Measurements from ENCODE around the gene TATDN2. TPM values are rescaled to one million over a fixed set of nuclear protein-coding genes. Genes with fewer than 3 reads are reported as not detected.

TATDN2 gene
- polyA plus RNA-seq, 6 donors from 2014 or later = 5.5 to 12.4 (median 9.7) TPM

GRCh38 chr3:10244009-10244408 lies 4.2 kb upstream of the TATDN2 start:
- Mint-ChIP-seq H3K4me1 (peaks cover 10 to 21% (median 20%) of the 10 kb centered on the region in 3 donors), H3K4me3 (no peak overlapping the region), H3K27ac (no peak overlapping the region), H3K27me3 (no peaks in the 10 kb centered on the region), H3K36me3 (peaks cover 22 to 26% of the 10 kb centered on the region in 2 donors), H3K9me3 (peaks cover 0 to 20% (median 8%) of the 10 kb centered on the region in 7 donors)
- DNase-seq (no peak), ATAC-seq (ENCODE audit: low read depth in 2 of 2) (no peak)

- DNase-seq (no peak), ATAC-seq (ENCODE audit: low read depth in 2 of 2) (no peak)
- Mint-ChIP-seq H3K9me3 (peaks cover 0 to 20% (median 8%) of the 10 kb centered on the region in 7 donors), H3K36me3 (peaks cover 17 to 23% of the 10 kb centered on the region in 2 donors), H3K4me1 (peaks cover 19 to 33% (median 32%) of the 10 kb centered on the region in 3 donors), H3K27me3 (no peaks in the 10 kb centered on the region), H3K4me3 (peak overlapping the region in 1 of 8 donors; percentile 30), H3K27ac (no peak overlapping the region)
These were observed 3.1 kb upstream of the TATDN2 start for GRCh38 chr3:10245081-10245712.

GRCh38 chr3:10247679-10248183 lies 528 bp upstream of the TATDN2 start:
- Mint-ChIP-seq H3K4me1 (peaks cover 31 to 44% (median 40%) of the 10 kb centered on the region in 3 donors), H3K27ac (peak overlapping the region; percentile 95 to 99 (median 96)), H3K36me3 (peaks cover 24 to 25% of the 10 kb centered on the region in 2 donors), H3K4me3 (peak overlapping the region; percentile 83 to 98 (median 94)), H3K27me3 (no peaks in the 10 kb centered on the region), H3K9me3 (peaks cover 0 to 20% (median 8%) of the 10 kb centered on the region in 7 donors)
- DNase-seq (no peak), ATAC-seq (ENCODE audit: low read depth in 2 of 2) (no peak)

GRCh38 chr3:10248984-10249748 lies 907 bp downstream of the TATDN2 start:
- no peaks in the 10 kb centered on the region for H3K27me3 Mint-ChIP-seq
- H3K36me3 Mint-ChIP-seq = peaks cover 20% of the 10 kb centered on the region in 2 donors
- DNase-seq = peak; percentile 23
- H3K27ac Mint-ChIP-seq = peak overlapping the region; percentile 74 to 95 (median 90)
- no peak for ATAC-seq (ENCODE audit: low read depth in 2 of 2)
- H3K4me1 Mint-ChIP-seq = peaks cover 35 to 56% (median 53%) of the 10 kb centered on the region in 3 donors
- H3K9me3 Mint-ChIP-seq = peaks cover 0 to 20% (median 8%) of the 10 kb centered on the region in 7 donors
- peak overlapping the region; percentile 92 to 98 (median 96) for H3K4me3 Mint-ChIP-seq

GRCh38 chr3:10249833-10250232 lies 1.6 kb downstream of the TATDN2 start:
- Mint-ChIP-seq H3K36me3 (peaks cover 13% of the 10 kb centered on the region in 2 donors), H3K27ac (peak overlapping the region in 3 of 6 donors; percentile 22 to 95 (median 91)), H3K4me3 (peak overlapping the region; percentile 92 to 98 (median 96)), H3K27me3 (no peaks in the 10 kb centered on the region), H3K9me3 (peaks cover 0 to 14% (median 8%) of the 10 kb centered on the region in 7 donors), H3K4me1 (peaks cover 42 to 63% (median 60%) of the 10 kb centered on the region in 3 donors)
- DNase-seq = no peak
- ATAC-seq (ENCODE audit: low read depth in 2 of 2) = no peak

- Mint-ChIP-seq H3K9me3 (peaks cover 0 to 5% (median 2%) of the 10 kb centered on the region in 7 donors), H3K4me1 (peaks cover 50 to 73% (median 66%) of the 10 kb centered on the region in 3 donors), H3K4me3 (peak overlapping the region in 5 of 8 donors; percentile 0 to 96 (median 95)), H3K27me3 (no peaks in the 10 kb centered on the region), H3K27ac (peak overlapping the region in 3 of 6 donors; percentile 10 to 87 (median 16)), H3K36me3 (peaks cover 7 to 8% of the 10 kb centered on the region in 2 donors)
- ATAC-seq (ENCODE audit: low read depth in 2 of 2) = no peak
- no peak for DNase-seq
These were observed 2.7 kb downstream of the TATDN2 start for GRCh38 chr3:10251006-10251405.

- H3K36me3 Mint-ChIP-seq = peaks cover 7 to 16% of the 10 kb centered on the region in 2 donors
- no peaks in the 10 kb centered on the region for H3K27me3 Mint-ChIP-seq
- no peaks in the 10 kb centered on the region for H3K9me3 Mint-ChIP-seq
- ATAC-seq (ENCODE audit: low read depth in 2 of 2) (no peak), DNase-seq (no peak)
- peaks cover 49 to 75% (median 62%) of the 10 kb centered on the region in 3 donors for H3K4me1 Mint-ChIP-seq
- no peak overlapping the region for H3K4me3 Mint-ChIP-seq
- H3K27ac Mint-ChIP-seq = no peak overlapping the region
These were observed 5.5 kb downstream of the TATDN2 start for GRCh38 chr3:10253731-10254130.

GRCh38 chr3:10255835-10256234 lies 7.6 kb downstream of the TATDN2 start:
- H3K4me1 Mint-ChIP-seq = peaks cover 39 to 65% (median 53%) of the 10 kb centered on the region in 3 donors
- DNase-seq (no peak), ATAC-seq (ENCODE audit: low read depth in 2 of 2) (no peak)
- peak overlapping the region in 2 of 8 donors; percentile 48 to 53 for H3K4me3 Mint-ChIP-seq
- H3K27ac Mint-ChIP-seq = peak overlapping the region in 2 of 6 donors; percentile 1 to 91
- H3K27me3 Mint-ChIP-seq = no peaks in the 10 kb centered on the region
- H3K36me3 Mint-ChIP-seq = peaks cover 13 to 27% of the 10 kb centered on the region in 2 donors
- no peaks in the 10 kb centered on the region for H3K9me3 Mint-ChIP-seq

GRCh38 chr3:10259036-10259435 lies 10.8 kb downstream of the TATDN2 start:
- no peak for ATAC-seq (ENCODE audit: low read depth in 2 of 2)
- peak overlapping the region in 1 of 6 donors; percentile 19 for H3K27ac Mint-ChIP-seq
- peaks cover 23 to 46% of the 10 kb centered on the region in 2 donors for H3K36me3 Mint-ChIP-seq
- H3K27me3 Mint-ChIP-seq = no peaks in the 10 kb centered on the region
- no peaks in the 10 kb centered on the region for H3K9me3 Mint-ChIP-seq
- H3K4me3 Mint-ChIP-seq = no peak overlapping the region
- peaks cover 48 to 67% (median 62%) of the 10 kb centered on the region in 3 donors for H3K4me1 Mint-ChIP-seq
- DNase-seq = no peak

- Mint-ChIP-seq H3K4me1 (peaks cover 44 to 67% (median 58%) of the 10 kb centered on the region in 3 donors), H3K9me3 (no peaks in the 10 kb centered on the region), H3K27me3 (no peaks in the 10 kb centered on the region), H3K27ac (peak overlapping the region in 3 of 6 donors; percentile 20 to 86 (median 84)), H3K4me3 (peak overlapping the region in 1 of 8 donors; percentile 38), H3K36me3 (peaks cover 25 to 52% of the 10 kb centered on the region in 2 donors)
- no peak for ATAC-seq (ENCODE audit: low read depth in 2 of 2)
- DNase-seq = no peak
These were observed 11.5 kb downstream of the TATDN2 start for GRCh38 chr3:10259798-10260197.

GRCh38 chr3:10260211-10260701 lies 12.0 kb downstream of the TATDN2 start:
- H3K9me3 Mint-ChIP-seq = no peaks in the 10 kb centered on the region
- peaks cover 40 to 66% (median 53%) of the 10 kb centered on the region in 3 donors for H3K4me1 Mint-ChIP-seq
- ATAC-seq (ENCODE audit: low read depth in 2 of 2) (no peak), DNase-seq (no peak)
- H3K27ac Mint-ChIP-seq = peak overlapping the region in 3 of 6 donors; percentile 20 to 86 (median 84)
- H3K4me3 Mint-ChIP-seq = no peak overlapping the region
- peaks cover 25 to 52% of the 10 kb centered on the region in 2 donors for H3K36me3 Mint-ChIP-seq
- no peaks in the 10 kb centered on the region for H3K27me3 Mint-ChIP-seq

- Mint-ChIP-seq H3K4me3 (no peak overlapping the region), H3K36me3 (peaks cover 33 to 51% of the 10 kb centered on the region in 2 donors), H3K4me1 (peaks cover 36 to 62% (median 59%) of the 10 kb centered on the region in 3 donors), H3K27ac (peak overlapping the region in 2 of 6 donors; percentile 37 to 68), H3K27me3 (no peaks in the 10 kb centered on the region), H3K9me3 (no peaks in the 10 kb centered on the region)
- no peak for ATAC-seq (ENCODE audit: low read depth in 2 of 2)
- no peak for DNase-seq
These were observed 13.8 kb downstream of the TATDN2 start for GRCh38 chr3:10262027-10262426.

Data from naive B cell (primary cell).